Bronchial epithelial cell (primary cell): Measurements from ENCODE around the gene PPIL1. TPM values are rescaled to one million over a fixed set of nuclear protein-coding genes. Genes with fewer than 3 reads are reported as not detected.

ENCODE experiments used
- DNase-seq: peaks from one replicate; pipeline ENCODE4 v3.0.0-alpha.2; 2010; ENCODE audit warnings: low read depth
- FAIRE-seq: peaks from 2 replicates; lab custom pipeline; 2011; peaks lifted over from hg19 to GRCh38; lab: Jason Lieb, UNC
- H3K27me3 ChIP-seq: 2 replicates; pipeline ENCODE4 v1.5.1; 2011; ENCODE audit warnings: low read length; ENCODE audit not compliant: control insufficient read depth, insufficient read depth
- H3K36me3 ChIP-seq: 2 replicates; pipeline ENCODE4 v1.5.1; 2011; ENCODE audit warnings: low read length; ENCODE audit not compliant: control insufficient read depth, insufficient read depth
- H3K4me3 ChIP-seq: 2 replicates; pipeline ENCODE4 v1.5.1; 2011; ENCODE audit warnings: mild to moderate bottlenecking, low read depth, low read length, control low read depth
- total RNA-seq: library from RNA; depleted of rRNA; stranded (reverse); fragments of >200 nt; gene quantifications from 2 replicates; pipeline ENCODE4 v1.2.1, GENCODE V29; 2014
- TF ChIP-seq, protein P1 (sequence below): IDR thresholded peaks from 2 replicates; pipeline ENCODE4 v1.5.1; 2011; ENCODE audit warnings: mild to moderate bottlenecking, moderate library complexity, low read length, control low read depth, inconsistent platforms; ENCODE audit not compliant: insufficient read depth, severe bottlenecking

PPIL1 gene
- total RNA-seq, 1 donor from 2014 or later, result 34.8 TPM

DNA sequence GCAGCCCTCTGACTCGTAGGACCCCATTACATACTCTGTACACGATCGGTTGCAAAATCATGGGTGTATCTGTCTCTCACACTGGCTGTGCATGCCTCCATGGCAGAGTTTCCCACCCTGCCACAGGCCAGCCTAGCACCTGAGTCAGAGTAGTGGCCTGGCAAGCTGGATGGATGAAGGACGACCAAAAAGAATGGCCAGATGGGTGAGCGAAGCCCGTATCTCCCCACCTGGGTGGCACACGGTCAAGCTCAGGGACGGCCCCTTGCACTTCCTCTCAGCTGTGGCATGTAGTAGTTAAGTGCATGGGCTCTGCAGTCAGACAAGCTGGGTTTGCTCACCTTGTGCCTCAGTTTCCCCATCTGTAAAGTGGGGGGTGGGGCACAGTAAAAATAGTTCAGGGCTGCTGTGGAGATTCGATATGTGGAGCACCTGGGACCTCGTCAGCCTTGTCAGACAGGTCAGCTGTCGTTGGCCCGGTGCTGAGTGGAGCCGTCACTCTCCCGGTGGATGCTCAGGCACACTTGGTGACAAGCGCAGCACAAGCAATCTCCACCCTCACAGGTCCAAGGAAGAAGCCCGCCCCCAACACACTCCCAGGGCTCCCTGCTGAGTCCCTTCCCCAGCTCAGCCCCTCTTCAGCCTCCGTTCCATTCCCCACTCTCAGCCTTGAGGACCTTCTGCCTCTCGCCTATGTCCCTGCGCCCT, 47.9 kb downstream of the PPIL1 start:
- TF ChIP-seq, protein P1, sequence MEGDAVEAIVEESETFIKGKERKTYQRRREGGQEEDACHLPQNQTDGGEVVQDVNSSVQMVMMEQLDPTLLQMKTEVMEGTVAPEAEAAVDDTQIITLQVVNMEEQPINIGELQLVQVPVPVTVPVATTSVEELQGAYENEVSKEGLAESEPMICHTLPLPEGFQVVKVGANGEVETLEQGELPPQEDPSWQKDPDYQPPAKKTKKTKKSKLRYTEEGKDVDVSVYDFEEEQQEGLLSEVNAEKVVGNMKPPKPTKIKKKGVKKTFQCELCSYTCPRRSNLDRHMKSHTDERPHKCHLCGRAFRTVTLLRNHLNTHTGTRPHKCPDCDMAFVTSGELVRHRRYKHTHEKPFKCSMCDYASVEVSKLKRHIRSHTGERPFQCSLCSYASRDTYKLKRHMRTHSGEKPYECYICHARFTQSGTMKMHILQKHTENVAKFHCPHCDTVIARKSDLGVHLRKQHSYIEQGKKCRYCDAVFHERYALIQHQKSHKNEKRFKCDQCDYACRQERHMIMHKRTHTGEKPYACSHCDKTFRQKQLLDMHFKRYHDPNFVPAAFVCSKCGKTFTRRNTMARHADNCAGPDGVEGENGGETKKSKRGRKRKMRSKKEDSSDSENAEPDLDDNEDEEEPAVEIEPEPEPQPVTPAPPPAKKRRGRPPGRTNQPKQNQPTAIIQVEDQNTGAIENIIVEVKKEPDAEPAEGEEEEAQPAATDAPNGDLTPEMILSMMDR, result no peak
- FAIRE-seq, result no peak
- H3K36me3 ChIP-seq, result no peaks in the 10 kb centered on the region
- no peak for DNase-seq
- H3K27me3 ChIP-seq, result no peaks in the 10 kb centered on the region
- H3K4me3 ChIP-seq, result no peak overlapping the region

DNA sequence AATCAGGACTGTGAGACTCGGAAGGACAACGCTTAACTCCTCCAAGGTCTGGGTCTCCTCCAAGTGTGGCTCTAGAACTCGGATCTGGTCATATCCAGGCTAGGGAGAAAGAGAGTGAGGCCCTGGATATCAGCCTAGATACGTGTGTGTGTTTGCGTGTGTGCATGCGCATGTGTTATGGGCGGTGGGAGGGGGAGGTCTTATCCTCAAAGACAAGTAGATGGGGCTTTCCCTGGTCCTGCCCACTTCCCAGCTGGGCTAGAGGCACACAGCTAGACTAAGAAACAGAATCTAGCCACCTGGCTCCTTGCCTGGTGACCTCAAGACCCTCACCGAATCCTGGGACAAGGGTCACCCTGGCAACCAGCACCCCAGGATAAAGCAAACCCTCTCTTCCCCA, 48.6 kb downstream of the PPIL1 start:
- TF ChIP-seq, protein P1, result no peak
- H3K27me3 ChIP-seq, result no peaks in the 10 kb centered on the region
- H3K4me3 ChIP-seq, result no peak overlapping the region
- no peaks in the 10 kb centered on the region for H3K36me3 ChIP-seq
- DNase-seq (no peak), FAIRE-seq (no peak)

DNA sequence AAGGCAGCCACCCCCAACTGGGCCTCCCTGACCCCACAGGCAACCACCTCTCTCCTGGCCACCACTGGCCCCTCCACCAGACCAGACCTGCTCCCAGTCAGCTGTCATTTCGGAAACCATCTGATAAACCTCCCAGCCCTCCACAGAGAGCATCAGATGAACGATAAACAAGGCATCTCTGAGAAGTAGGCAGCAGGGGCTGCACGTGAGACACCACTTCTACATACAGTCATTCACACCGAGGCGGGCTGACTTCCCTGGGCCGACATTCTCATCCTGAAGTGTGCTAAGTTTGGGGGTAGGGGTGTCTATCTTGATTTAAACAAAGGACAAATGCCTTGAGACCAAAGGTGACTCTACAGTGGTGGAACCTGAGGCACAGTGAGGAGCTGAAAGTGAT, 49.2 kb downstream of the PPIL1 start:
- no peak for FAIRE-seq

DNA sequence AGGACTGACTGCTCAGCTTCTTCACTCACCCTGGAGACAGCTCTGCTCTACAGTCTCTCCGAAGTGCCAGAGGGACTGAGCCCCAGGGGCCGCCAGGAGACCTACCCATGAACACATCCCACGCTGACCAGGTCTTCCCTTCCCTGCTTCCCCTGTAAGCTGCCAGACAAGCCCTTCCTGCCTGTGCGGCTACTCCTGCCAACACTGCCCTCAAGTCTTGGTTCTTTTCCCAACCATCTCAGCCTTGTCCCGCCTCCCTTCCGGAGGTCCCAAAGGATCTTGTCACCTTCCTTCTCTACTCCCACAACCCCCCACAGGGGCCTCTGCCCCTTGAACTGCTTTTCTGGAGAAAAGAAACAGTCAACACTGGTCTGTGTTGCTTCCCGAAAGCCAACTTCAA, 50.4 kb downstream of the PPIL1 start:
- TF ChIP-seq, protein P1, result no peak
- Histone ChIP-seq H3K27me3 (no peaks in the 10 kb centered on the region), H3K36me3 (no peaks in the 10 kb centered on the region), H3K4me3 (no peak overlapping the region)
- FAIRE-seq, result no peak
- no peak for DNase-seq

More for the DNA sequence above, 49.2 kb downstream of the PPIL1 start:
- no peak for DNase-seq
- H3K27me3 ChIP-seq, result no peaks in the 10 kb centered on the region
- no peak overlapping the region for H3K4me3 ChIP-seq
- TF ChIP-seq, protein P1, result no peak
- H3K36me3 ChIP-seq, result no peaks in the 10 kb centered on the region

DNA sequence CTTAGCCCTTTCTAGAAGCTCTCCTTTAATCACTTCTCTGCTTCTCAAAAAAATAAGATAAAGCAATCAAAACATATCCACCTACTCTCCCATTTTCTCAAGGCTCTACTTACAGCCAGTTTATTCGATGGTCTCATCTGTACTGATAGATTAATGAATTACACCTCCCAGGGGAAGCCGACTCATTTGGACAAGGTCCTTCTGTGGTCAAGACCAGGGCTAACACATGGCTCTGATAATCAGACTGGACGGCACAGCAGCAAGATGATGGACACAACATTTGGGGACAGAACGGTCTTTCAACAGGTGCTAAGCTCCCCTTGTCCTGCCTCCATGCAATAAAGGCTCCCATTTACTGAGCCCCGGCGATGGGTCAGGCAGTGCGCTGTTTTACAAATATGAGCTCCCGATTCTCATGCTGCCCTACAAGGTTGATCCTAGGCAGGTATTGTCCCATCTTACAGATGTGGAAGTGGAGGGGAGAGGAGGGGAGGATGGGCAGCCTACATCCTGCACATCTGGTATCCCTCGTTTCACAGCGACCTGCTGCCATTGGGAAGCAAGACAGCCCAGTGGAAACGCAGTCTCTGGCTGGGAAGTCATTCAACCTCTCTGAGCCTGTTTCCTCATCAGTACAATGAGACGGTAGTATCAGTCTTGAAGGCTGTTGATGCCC, 51.0 kb downstream of the PPIL1 start:
- Histone ChIP-seq H3K27me3 (no peaks in the 10 kb centered on the region), H3K36me3 (no peaks in the 10 kb centered on the region), H3K4me3 (no peak overlapping the region)
- TF ChIP-seq, protein P1, result no peak
- DNase-seq (no peak), FAIRE-seq (no peak)
